ENCODE results near the gene SERP2. TPM values are rescaled to one million over a fixed set of nuclear protein-coding genes. Genes with fewer than 3 reads are reported as not detected.

SERP2 gene
- total RNA-seq, 1 donor from 2014 or later, result 22.3 TPM

DNA sequence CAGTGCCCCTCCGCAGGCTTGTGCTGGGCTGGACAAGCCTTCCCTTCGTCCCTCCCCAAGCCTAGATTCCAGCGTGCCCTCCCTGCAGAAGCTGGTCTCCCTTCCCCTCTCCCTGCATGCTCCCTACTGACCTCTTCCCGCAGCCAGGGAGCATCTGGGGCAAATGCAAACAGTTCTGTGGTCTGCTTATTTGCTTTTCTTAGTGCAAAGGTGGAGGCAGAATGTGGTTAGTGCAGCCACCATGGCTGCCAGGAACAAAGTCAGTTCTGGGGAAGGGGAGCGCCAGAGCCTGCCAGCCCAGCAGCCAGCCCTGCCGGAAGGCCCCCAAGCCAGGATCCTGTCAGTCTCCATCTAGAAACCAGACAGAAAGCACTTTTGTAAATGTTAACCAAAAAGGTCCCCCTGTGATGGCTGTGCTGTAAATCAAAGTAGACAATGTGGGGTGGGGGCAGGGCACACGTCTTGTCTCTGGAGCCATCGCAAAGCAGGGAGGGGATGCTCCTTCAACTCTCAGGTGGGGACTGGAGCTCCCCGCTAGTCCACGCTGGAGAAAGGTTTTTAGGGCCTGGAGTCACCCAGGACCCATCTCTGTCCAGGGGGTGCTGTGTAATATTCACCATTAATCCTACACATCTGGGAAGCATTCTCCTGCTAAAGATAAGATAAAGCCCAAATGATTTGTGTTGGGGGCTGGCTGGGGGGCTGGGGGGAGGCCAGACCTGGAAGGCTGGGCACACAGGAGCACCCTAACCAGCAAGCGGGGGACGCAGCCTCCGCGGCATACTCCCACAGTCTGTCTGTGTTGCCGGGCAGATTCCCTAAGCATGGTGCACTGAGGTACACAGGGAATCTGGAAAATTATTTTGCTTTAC, 30.9 kb downstream of the SERP2 start:
- Mint-ChIP-seq H3K27me3 (ENCODE audit: unreplicated experiment) (peaks cover 8% of the 10 kb centered on the region), H3K4me3 (ENCODE audit: unreplicated experiment) (peak overlapping the region; percentile 20), H3K36me3 (ENCODE audit: unreplicated experiment) (no peaks in the 10 kb centered on the region), H3K4me1 (ENCODE audit: low read depth, unreplicated experiment) (peaks cover 39% of the 10 kb centered on the region), H3K27ac (ENCODE audit: unreplicated experiment) (peak overlapping the region; percentile 24), H3K9me3 (ENCODE audit: unreplicated experiment) (peaks cover 10% of the 10 kb centered on the region)
- no peak for DNase-seq
- TF ChIP-seq CTCF (IDR thresholded peaks at IDR 0.05; ENCODE audit: partially characterized antibody, unreplicated experiment), result no peak

DNA sequence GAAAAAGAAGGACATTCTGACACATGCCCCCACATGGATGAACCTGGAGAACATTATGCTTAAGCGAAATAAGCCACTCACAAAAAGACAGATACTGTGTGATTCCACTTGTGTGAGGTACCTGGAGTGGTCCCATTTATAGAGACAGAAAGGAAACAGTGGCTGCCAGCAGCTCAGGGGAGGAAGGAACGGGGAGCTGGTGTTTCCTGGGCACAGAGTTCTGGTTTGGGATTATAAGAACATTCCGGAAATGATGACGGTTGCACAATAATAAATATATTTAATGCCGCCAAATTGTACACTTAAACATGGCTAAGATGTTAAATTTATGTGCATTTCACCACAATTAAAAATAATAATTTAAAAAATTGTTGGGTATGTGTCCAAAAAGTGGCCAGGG, 33.0 kb downstream of the SERP2 start:
- Mint-ChIP-seq H3K4me3 (ENCODE audit: unreplicated experiment) (no peak overlapping the region), H3K27me3 (ENCODE audit: unreplicated experiment) (peaks cover 6% of the 10 kb centered on the region), H3K27ac (ENCODE audit: unreplicated experiment) (no peak overlapping the region), H3K4me1 (ENCODE audit: low read depth, unreplicated experiment) (peaks cover 31% of the 10 kb centered on the region), H3K9me3 (ENCODE audit: unreplicated experiment) (peaks cover 2% of the 10 kb centered on the region), H3K36me3 (ENCODE audit: unreplicated experiment) (no peaks in the 10 kb centered on the region)
- no peak for DNase-seq
- no peak for TF ChIP-seq CTCF (IDR thresholded peaks at IDR 0.05; ENCODE audit: partially characterized antibody, unreplicated experiment)

DNA sequence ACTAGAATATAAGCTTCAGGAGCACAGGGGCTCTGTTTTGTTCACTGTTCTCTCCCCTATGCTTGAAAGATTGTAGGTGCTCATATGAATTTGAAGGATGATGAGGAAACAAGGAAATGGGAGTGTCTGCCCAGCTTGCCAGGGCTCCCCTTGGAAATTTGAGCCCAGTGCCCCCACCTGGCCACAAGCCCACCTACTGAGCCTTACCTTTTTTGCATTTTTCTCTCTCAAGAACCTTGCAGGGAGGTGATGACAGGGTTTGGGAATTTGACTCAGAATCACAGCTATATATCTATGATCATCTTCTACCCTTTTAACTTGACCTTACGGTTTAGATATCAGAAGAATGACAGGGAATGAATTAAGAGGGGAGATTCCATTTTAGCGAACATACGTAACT, 33.8 kb downstream of the SERP2 start:
- no peak for TF ChIP-seq CTCF (IDR thresholded peaks at IDR 0.05; ENCODE audit: partially characterized antibody, unreplicated experiment)
- H3K9me3 Mint-ChIP-seq (ENCODE audit: unreplicated experiment), result peaks cover 2% of the 10 kb centered on the region
- peaks cover 32% of the 10 kb centered on the region for H3K4me1 Mint-ChIP-seq (ENCODE audit: low read depth, unreplicated experiment)
- H3K27ac Mint-ChIP-seq (ENCODE audit: unreplicated experiment), result no peak overlapping the region
- no peak for DNase-seq
- H3K36me3 Mint-ChIP-seq (ENCODE audit: unreplicated experiment), result no peaks in the 10 kb centered on the region
- H3K27me3 Mint-ChIP-seq (ENCODE audit: unreplicated experiment), result peaks cover 9% of the 10 kb centered on the region
- no peak overlapping the region for H3K4me3 Mint-ChIP-seq (ENCODE audit: unreplicated experiment)

- peaks cover 28% of the 10 kb centered on the region for H3K4me1 Mint-ChIP-seq (ENCODE audit: low read depth, unreplicated experiment)
- no peak for DNase-seq
These were observed 34.3 kb downstream of the SERP2 start for GRCh38 chr13:44407891-44408290.

More at GRCh38 chr13:44407891-44408290, 34.3 kb downstream of the SERP2 start:
- no peak overlapping the region for H3K27ac Mint-ChIP-seq (ENCODE audit: unreplicated experiment)
- H3K27me3 Mint-ChIP-seq (ENCODE audit: unreplicated experiment), result peaks cover 9% of the 10 kb centered on the region
- H3K36me3 Mint-ChIP-seq (ENCODE audit: unreplicated experiment), result no peaks in the 10 kb centered on the region
- no peak for TF ChIP-seq CTCF (IDR thresholded peaks at IDR 0.05; ENCODE audit: partially characterized antibody, unreplicated experiment)
- H3K9me3 Mint-ChIP-seq (ENCODE audit: unreplicated experiment), result peaks cover 2% of the 10 kb centered on the region
- H3K4me3 Mint-ChIP-seq (ENCODE audit: unreplicated experiment), result no peak overlapping the region
